ENCODE data around the gene IRF5.

The IRF5 gene

DNA sequence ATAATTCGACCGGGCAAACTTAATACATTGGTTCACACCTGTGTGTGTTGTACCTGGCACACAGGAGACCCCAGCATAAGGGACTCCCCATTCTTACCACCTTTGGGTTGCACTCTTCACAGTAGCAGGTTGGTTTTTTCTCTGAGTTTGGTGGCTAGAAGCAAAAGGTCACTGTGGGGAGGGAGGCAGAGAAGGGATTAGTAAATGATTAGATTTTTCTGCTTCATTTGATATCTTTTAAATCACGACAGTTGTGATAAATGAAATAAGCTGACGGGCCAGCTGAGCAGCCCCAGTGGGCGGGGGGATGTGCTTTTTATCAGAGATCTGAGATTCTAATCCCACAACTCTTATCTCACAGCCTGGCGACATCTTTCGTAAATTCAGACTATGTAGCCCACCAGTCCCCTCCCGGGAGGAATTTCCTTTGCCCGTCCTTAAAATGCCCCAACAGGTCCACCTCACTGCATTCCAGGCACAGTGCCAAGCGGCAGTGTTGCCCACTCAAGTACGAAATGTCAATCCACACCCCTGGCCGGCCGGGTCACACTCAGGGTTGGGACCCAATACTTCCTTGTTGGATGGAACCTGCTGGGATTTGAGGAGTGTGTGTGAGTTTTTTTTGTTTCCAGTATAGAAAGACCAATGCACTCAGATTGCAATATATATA, 16.7 kb upstream of the IRF5 start:
- H3K4me3 ChIP-seq (ENCODE audit: low read length, poor library complexity, severe bottlenecking): no peak overlapping the region
- no peaks in the 10 kb centered on the region for H3K9me3 ChIP-seq (ENCODE audit: insufficient read depth, low read depth, low read length)
- no peak overlapping the region for H2AFZ ChIP-seq (ENCODE audit: low read length)
- H3K9ac ChIP-seq (ENCODE audit: low read depth, low read length, poor library complexity, severe bottlenecking): no peak overlapping the region
- H4K20me1 ChIP-seq (ENCODE audit: insufficient read depth, low read length, poor library complexity, severe bottlenecking): no peaks in the 10 kb centered on the region
- H3F3A ChIP-seq (ENCODE audit: low read depth): no peaks in the 10 kb centered on the region
- no peaks in the 10 kb centered on the region for H3K9me2 ChIP-seq (replicated peaks; ENCODE audit: low read depth, low read length)
- no peaks in the 10 kb centered on the region for H3K36me3 ChIP-seq (ENCODE audit: insufficient read depth, low read length)
- H3K27me3 ChIP-seq (ENCODE audit: insufficient read depth, low read length, poor library complexity, severe bottlenecking): no peaks in the 10 kb centered on the region
- no peaks in the 10 kb centered on the region for H3K4me1 ChIP-seq (ENCODE audit: insufficient read depth, low read length, poor library complexity, severe bottlenecking)
- TF ChIP-seq, protein P1, sequence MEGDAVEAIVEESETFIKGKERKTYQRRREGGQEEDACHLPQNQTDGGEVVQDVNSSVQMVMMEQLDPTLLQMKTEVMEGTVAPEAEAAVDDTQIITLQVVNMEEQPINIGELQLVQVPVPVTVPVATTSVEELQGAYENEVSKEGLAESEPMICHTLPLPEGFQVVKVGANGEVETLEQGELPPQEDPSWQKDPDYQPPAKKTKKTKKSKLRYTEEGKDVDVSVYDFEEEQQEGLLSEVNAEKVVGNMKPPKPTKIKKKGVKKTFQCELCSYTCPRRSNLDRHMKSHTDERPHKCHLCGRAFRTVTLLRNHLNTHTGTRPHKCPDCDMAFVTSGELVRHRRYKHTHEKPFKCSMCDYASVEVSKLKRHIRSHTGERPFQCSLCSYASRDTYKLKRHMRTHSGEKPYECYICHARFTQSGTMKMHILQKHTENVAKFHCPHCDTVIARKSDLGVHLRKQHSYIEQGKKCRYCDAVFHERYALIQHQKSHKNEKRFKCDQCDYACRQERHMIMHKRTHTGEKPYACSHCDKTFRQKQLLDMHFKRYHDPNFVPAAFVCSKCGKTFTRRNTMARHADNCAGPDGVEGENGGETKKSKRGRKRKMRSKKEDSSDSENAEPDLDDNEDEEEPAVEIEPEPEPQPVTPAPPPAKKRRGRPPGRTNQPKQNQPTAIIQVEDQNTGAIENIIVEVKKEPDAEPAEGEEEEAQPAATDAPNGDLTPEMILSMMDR (conservative IDR thresholded peaks at IDR 0.05; ENCODE audit: low read length): no peak
- no peak for TF ChIP-seq EZH2phosphoT487 (IDR thresholded peaks at IDR 0.05; ENCODE audit: borderline replicate concordance)
- H3K4me2 ChIP-seq (ENCODE audit: low read depth, low read length, poor library complexity, severe bottlenecking): no peak overlapping the region
- H3K79me2 ChIP-seq (ENCODE audit: insufficient read depth, low read length): no peaks in the 10 kb centered on the region

DNA sequence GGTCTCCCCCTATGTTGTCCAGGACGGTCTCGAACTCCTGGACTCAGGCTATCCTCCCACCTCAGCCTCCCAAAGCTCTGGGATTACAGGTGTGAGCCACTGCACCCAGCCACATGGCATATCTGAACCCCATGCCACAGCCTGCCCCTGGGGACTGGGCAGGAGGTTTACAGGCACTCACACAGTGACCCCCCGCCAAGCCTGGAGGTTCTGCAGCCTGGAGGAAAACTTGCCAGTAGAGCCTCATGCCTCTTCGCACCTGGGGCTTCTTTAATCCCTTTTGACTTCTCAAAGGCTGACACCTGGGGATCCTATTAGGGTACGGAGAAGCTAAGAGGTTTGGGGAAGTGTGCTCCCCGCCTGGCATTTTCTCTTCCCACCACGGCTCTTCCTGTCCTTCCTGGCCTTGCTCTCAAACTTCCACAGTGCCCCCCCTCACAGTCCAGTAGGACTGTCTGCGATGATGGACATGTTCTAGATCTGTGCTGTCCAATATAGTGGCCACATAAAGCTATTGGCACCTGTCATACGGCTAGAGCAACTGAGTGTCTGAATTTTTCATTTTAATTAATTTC, 15.8 kb upstream of the IRF5 start:
- Histone ChIP-seq H3K79me2 (ENCODE audit: insufficient read depth, low read length) (no peaks in the 10 kb centered on the region), H2AFZ (ENCODE audit: low read length) (no peak overlapping the region), H3K4me1 (ENCODE audit: insufficient read depth, low read length, poor library complexity, severe bottlenecking) (no peaks in the 10 kb centered on the region), H3K36me3 (ENCODE audit: insufficient read depth, low read length) (no peaks in the 10 kb centered on the region), H3K27me3 (ENCODE audit: insufficient read depth, low read length, poor library complexity, severe bottlenecking) (no peaks in the 10 kb centered on the region), H3K4me3 (ENCODE audit: low read length, poor library complexity, severe bottlenecking) (no peak overlapping the region), H3K4me2 (ENCODE audit: low read depth, low read length, poor library complexity, severe bottlenecking) (no peak overlapping the region), H3K9ac (ENCODE audit: low read depth, low read length, poor library complexity, severe bottlenecking) (no peak overlapping the region), H3K9me3 (ENCODE audit: insufficient read depth, low read depth, low read length) (no peaks in the 10 kb centered on the region), H4K20me1 (ENCODE audit: insufficient read depth, low read length, poor library complexity, severe bottlenecking) (no peaks in the 10 kb centered on the region), H3K9me2 (replicated peaks; ENCODE audit: low read depth, low read length) (no peaks in the 10 kb centered on the region), H3F3A (ENCODE audit: low read depth) (no peaks in the 10 kb centered on the region)
- TF ChIP-seq, protein P1 (conservative IDR thresholded peaks at IDR 0.05; ENCODE audit: low read length): no peak
- TF ChIP-seq EZH2phosphoT487 (IDR thresholded peaks at IDR 0.05; ENCODE audit: borderline replicate concordance): no peak

DNA sequence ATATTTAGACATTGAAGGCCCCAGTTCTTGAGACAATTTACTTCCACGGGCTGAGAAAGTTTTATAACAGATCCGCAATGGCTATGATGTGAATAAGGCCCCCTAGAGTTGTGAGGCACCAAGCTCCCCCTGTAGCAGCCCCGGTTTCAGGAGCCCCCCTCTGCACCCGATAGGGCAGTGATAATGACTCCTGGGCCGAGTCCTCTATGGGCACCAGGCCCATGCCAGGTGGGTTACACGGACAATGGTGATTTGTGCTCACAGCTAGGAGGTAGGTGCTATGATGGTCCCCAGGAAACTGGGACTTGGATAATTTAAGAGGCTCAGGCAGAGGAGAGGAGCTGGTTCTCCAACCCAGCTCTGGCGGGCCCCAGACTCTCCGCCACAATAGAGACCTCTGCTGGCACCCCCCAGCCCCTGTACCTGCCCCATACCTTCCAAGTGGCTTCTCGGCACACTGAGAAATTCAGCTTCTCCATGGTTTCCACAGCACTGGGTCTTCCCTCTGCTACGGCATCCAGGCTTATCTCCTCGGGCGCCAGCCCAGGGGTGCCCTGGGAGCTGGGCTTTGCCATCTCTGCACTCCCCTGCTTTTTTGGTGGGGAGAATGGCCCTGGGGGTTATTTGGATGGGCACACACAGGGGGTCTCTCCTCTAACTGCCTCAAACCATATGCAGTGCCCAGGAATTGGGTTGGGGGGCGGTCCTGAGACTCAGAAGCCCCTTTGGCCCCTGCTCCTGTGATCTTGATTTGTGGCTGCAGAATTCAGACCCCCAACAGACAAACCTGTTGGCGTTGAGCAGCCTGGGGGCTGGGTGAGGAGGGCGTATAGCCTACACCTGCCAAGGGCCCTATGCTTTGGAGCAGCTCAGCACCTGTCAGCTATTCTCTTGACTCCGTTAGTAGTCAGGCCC, 15.0 kb upstream of the IRF5 start:
- H3F3A ChIP-seq (ENCODE audit: low read depth): no peaks in the 10 kb centered on the region
- H3K9me2 ChIP-seq (replicated peaks; ENCODE audit: low read depth, low read length): no peaks in the 10 kb centered on the region
- H3K4me2 ChIP-seq (ENCODE audit: low read depth, low read length, poor library complexity, severe bottlenecking): no peak overlapping the region
- no peaks in the 10 kb centered on the region for H3K9me3 ChIP-seq (ENCODE audit: insufficient read depth, low read depth, low read length)
- H3K4me1 ChIP-seq (ENCODE audit: insufficient read depth, low read length, poor library complexity, severe bottlenecking): no peaks in the 10 kb centered on the region
- TF ChIP-seq, protein P1 (conservative IDR thresholded peaks at IDR 0.05; ENCODE audit: low read length): no peak
- TF ChIP-seq EZH2phosphoT487 (IDR thresholded peaks at IDR 0.05; ENCODE audit: borderline replicate concordance): no peak
- H3K4me3 ChIP-seq (ENCODE audit: low read length, poor library complexity, severe bottlenecking): no peak overlapping the region
- H3K79me2 ChIP-seq (ENCODE audit: insufficient read depth, low read length): no peaks in the 10 kb centered on the region
- H4K20me1 ChIP-seq (ENCODE audit: insufficient read depth, low read length, poor library complexity, severe bottlenecking): no peaks in the 10 kb centered on the region
- no peaks in the 10 kb centered on the region for H3K27me3 ChIP-seq (ENCODE audit: insufficient read depth, low read length, poor library complexity, severe bottlenecking)
- no peak overlapping the region for H3K9ac ChIP-seq (ENCODE audit: low read depth, low read length, poor library complexity, severe bottlenecking)
- H3K36me3 ChIP-seq (ENCODE audit: insufficient read depth, low read length): no peaks in the 10 kb centered on the region
- no peak overlapping the region for H2AFZ ChIP-seq (ENCODE audit: low read length)
